GM12801 (cell line): Measurements from ENCODE around the gene ICA1L.

ENCODE experiments used
- TF ChIP-seq, protein P1 (sequence below): IDR thresholded peaks from one replicate; pipeline ENCODE4 v1.5.1; 2011; ENCODE audit warnings: control low read depth; ENCODE audit not compliant: insufficient read length; ENCODE audit errors: extremely low read depth

The ICA1L gene

DNA sequence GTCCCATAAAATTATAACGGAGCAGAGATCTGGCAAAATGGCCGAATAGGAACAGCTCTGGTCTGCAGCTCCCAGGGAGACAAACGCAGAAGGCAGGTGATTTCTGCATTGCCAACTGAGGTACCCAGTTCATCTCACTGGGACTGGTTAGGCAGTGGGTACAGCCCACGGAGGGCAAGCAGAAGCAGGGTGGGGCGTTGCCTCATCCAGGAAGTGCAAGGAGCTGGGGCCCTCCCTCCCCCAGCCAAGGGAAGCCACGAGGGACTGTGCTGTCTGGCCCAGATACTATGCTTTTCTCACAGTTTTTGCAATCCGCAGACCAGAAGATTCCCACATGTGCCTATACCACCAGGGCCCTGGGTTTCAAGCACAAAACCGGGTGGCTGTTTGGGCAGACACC, 22.8 kb downstream of the ICA1L start:
- TF ChIP-seq, protein P1, sequence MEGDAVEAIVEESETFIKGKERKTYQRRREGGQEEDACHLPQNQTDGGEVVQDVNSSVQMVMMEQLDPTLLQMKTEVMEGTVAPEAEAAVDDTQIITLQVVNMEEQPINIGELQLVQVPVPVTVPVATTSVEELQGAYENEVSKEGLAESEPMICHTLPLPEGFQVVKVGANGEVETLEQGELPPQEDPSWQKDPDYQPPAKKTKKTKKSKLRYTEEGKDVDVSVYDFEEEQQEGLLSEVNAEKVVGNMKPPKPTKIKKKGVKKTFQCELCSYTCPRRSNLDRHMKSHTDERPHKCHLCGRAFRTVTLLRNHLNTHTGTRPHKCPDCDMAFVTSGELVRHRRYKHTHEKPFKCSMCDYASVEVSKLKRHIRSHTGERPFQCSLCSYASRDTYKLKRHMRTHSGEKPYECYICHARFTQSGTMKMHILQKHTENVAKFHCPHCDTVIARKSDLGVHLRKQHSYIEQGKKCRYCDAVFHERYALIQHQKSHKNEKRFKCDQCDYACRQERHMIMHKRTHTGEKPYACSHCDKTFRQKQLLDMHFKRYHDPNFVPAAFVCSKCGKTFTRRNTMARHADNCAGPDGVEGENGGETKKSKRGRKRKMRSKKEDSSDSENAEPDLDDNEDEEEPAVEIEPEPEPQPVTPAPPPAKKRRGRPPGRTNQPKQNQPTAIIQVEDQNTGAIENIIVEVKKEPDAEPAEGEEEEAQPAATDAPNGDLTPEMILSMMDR, result no peak

DNA sequence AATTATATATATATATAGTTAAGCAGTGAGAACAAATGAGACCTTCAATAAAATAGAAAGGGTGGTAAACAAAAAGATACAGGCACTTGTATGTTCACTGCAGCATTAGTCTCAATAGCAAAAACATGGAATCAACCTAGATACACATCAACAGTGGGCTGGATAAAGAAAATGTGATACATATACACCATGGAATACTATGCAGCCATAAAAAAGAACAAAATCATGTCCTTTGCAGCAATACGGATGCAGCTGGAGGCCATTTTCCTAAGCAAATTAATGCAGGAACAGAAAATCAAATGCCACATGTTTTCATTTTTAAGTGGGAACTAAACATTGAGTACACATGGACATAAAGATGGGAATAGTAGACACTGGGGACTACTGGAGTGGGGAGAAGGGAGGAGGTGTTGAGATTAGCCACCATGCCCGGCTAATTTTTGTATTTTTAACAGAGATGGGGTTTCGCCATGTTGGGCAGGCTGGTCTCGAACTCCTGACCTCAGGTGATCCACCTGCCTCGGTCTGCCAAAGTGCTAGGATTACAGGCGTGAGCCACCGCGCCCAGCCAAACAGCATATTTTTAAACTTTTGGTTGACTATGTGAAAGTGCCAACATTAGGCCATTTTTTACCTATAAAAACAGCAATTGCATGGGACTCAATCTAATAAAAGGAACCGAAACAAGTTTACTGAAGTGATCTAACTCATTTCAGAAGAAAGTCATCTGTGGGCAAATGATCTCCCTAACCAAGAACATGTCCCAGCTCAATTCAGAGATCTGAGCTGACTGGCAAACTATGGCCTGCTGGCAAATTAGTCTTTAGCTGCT, 23.7 kb downstream of the ICA1L start:
- TF ChIP-seq, protein P1, result no peak

DNA sequence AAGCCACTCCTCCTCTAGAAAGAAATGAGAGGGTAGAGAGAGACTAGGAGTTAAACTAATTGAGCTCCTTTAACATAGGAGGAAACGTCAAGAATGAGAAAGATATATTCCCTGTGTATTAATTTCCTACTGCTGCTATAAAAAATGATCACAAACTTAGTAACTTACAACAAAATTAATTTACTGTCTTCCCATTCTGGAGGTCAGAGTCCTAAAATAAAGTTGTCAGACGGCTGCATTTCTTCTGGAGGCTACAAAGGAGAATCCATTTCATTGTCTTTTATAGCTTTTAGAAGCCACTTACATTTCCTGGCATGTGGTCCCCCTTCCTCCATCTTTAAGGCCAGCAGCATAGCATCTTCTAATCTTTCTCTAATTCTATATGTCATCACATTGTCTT, 26.9 kb downstream of the ICA1L start:
- TF ChIP-seq, protein P1, result no peak

DNA sequence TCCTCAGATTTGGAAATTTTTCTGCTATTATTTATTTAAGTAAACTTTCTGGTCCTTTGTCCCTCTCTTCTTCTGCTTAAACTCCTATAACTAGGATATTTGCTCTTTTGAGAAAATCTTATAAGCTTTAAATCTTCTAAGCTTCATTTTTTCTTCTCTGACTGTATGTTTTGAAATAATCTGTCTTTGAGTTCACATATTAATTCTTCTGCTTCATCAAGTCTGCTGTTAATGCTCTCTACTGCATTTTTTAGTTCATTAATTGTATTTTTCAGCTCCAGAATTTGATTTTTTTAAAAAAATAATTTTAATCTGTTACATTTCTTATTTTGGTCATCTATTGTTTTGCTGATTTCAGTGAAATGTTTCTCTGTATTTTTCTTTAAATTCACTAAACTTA, 28.9 kb downstream of the ICA1L start:
- TF ChIP-seq, protein P1, result no peak

DNA sequence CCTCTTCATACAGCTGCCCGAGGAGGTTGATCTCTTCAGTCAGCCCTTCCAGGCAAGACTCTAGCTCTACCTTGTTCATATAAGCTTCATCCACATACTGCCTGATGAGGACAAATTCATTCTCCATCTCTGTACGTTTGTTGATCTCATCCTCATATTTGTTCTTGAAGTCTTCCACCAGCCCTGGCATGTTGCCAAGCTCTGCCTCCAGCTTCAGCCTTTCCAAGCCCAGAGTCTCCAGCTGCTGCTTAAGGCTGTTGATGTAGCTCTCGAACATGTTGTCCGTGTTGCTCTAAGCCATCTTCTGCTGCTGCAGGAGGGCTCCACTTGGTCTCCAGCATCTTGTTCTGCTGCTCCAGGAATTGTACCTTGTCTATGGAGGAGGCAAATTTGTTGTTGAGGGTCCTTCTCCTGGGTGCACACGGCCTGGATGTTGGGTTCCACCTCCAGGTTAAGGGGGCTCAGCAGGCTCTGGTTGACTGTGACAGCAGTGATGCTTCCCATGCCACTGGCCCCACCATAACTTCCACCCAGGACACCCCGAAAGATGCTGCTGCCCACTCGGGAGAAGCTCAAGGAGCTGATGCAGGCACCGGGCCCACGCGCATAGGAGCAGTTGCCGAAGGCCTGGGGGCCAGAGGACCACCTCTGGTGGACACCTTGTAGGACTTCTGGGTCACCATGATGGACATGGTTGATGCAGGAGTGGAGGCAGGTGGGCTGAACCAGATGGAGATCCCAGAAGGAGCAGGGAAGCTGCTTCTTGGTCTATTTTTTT, 30.3 kb downstream of the ICA1L start:
- TF ChIP-seq, protein P1, result no peak

DNA sequence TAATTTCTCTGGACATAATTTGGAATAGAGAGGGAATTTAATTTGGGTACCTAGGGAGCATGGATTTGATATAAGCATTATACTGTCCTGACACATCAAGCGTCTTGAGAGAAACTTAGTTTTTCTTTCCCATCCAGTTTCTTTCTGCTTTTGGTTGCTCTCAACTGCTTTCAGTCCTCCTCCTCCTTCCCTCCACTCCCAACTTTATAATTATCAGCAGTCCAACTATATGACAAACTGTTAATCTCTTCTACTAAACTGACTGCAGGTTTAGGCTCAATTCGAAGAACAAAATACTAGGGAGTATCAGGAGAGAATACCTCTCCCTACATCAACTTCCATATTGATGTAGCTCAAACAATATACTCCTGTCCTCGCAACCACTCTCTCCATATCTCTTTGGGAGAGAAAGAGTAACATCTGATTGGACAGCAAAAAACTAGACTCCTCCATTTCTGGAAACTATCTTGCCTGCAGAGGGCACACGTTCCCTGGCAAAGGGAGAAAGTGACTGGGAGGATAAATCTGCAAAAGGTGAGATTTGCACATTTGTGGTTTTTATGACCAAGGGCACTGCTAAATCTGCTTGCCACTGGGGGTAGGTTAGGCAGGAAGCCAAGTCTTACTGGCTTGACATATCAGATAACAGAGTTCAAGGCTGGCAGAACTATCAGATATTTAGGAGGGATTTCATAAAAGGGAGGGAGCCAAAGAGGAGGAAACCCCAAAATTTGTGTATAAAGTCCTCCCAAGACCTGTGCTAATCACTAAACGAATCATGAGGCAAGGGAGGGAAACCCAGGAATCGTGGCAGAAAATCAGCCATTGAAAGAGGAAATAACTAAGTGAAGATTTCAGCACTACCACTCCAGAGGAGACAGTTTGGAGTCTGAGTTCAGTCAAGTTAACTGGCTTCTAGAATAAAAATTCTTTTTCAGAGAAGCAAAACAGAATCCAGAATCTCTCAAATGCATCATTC, 40.0 kb downstream of the ICA1L start:
- TF ChIP-seq, protein P1, result no peak

DNA sequence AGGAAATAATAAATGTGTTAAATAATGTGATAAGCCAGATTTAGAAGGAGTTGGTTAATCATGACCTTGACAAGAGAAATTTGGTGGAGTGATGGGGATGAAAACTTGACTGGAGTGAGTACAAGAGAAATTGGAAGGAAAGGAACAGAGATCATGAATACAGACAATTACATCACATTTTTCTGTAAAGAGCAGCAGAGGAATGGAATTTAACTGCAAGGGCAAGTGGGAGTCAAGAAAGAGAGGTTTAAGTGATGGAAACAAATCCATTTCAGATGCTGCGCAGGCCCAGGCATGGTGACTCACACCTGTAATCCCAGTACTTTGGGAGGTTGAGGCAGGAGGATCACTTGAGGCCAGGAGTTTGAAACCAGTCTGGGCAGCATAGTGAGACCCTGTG, 46.7 kb downstream of the ICA1L start:
- TF ChIP-seq, protein P1, result no peak
